ENCODE data around the gene ITM2B. TPM values are rescaled to one million over a fixed set of nuclear protein-coding genes. Genes with fewer than 3 reads are reported as not detected.

Gene ITM2B
- total and polyA plus RNA-seq, 11 donors: 255 to 772 (median 489) TPM

GRCh38 chr13:48266701-48267639 lies 34.0 kb downstream of the ITM2B start:
- intact Hi-C loops (cut with DNase I): no loop called here
- no peak for TF ChIP-seq POLR2A (IDR thresholded peaks at IDR 0.05)
- TF ChIP-seq, protein P1, sequence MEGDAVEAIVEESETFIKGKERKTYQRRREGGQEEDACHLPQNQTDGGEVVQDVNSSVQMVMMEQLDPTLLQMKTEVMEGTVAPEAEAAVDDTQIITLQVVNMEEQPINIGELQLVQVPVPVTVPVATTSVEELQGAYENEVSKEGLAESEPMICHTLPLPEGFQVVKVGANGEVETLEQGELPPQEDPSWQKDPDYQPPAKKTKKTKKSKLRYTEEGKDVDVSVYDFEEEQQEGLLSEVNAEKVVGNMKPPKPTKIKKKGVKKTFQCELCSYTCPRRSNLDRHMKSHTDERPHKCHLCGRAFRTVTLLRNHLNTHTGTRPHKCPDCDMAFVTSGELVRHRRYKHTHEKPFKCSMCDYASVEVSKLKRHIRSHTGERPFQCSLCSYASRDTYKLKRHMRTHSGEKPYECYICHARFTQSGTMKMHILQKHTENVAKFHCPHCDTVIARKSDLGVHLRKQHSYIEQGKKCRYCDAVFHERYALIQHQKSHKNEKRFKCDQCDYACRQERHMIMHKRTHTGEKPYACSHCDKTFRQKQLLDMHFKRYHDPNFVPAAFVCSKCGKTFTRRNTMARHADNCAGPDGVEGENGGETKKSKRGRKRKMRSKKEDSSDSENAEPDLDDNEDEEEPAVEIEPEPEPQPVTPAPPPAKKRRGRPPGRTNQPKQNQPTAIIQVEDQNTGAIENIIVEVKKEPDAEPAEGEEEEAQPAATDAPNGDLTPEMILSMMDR (IDR thresholded peaks at IDR 0.05): no peak
- H3K36me3 ChIP-seq: peaks cover 0 to 95% (median 71%) of the 10 kb centered on the region in 9 donors
- no peaks in the 10 kb centered on the region for H3K9me3 ChIP-seq
- H3K27me3 ChIP-seq: no peaks in the 10 kb centered on the region
- H3K4me1 ChIP-seq: peaks cover 0 to 34% (median 8%) of the 10 kb centered on the region in 12 donors
- DNase-seq (no peak), ATAC-seq (no peak)
- 78 to 95% (median 89%) methylated on average over 2 of the region's 2 CpGs for WGBS, 4 donors
- no peak overlapping the region for H3K4me3 ChIP-seq
- H3K27ac ChIP-seq: peak overlapping the region in 1 of 12 donors; percentile 5

- WGBS, 4 donors: 88 to 97% (median 92%) methylated on average over 4 of the region's 4 CpGs
- DNase-seq (no peak), ATAC-seq (no peak)
- intact Hi-C loops (cut with DNase I): no loop called here
- H3K27ac ChIP-seq: no peak overlapping the region
- no peak overlapping the region for H3K4me3 ChIP-seq
- TF ChIP-seq POLR2A (IDR thresholded peaks at IDR 0.05): no peak
- TF ChIP-seq, protein P1 (IDR thresholded peaks at IDR 0.05): no peak
- H3K36me3 ChIP-seq: peaks cover 0 to 89% (median 62%) of the 10 kb centered on the region in 9 donors
- H3K4me1 ChIP-seq: peaks cover 0 to 26% (median 8%) of the 10 kb centered on the region in 12 donors
- no peaks in the 10 kb centered on the region for H3K27me3 ChIP-seq
- H3K9me3 ChIP-seq: no peaks in the 10 kb centered on the region
These were observed 35.0 kb downstream of the ITM2B start for GRCh38 chr13:48268019-48268418.

GRCh38 chr13:48273346-48273745 lies 40.3 kb downstream of the ITM2B start:
- 77 to 86% (median 83%) methylated on average over 4 of the region's 4 CpGs for WGBS, 4 donors

DNA sequence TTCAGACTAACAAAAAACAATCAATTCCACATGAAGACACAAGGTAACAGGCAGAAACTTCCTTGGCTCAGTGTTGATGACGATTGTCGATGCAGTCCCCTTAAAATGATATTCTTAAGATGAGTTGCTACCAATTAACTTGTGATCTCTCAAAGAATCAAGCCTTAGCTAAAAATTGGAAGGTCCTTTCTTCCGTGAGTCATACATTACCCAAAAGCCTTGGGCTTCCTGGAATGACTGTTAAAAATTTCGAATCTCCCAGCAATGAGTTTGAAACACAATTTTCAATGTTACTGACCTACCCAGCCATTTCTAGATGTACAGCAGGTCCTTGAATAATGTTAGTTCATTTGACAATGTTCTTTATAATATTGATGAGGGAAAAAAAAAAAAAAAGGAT lies 42.5 kb downstream of the ITM2B start:
- WGBS, 4 donors: 87 to 92% (median 90%) methylated on average over 4 of the region's 4 CpGs
- DNase-seq: no peak
- ATAC-seq: no peak

More at GRCh38 chr13:48273346-48273745, 40.3 kb downstream of the ITM2B start:
- ATAC-seq (no peak), DNase-seq (no peak)
- intact Hi-C loops (cut with DNase I): no loop called here
- Histone ChIP-seq H3K4me3 (no peak overlapping the region), H3K9me3 (no peaks in the 10 kb centered on the region), H3K4me1 (peaks cover 0 to 4% (median 0%) of the 10 kb centered on the region in 12 donors), H3K27ac (no peak overlapping the region), H3K27me3 (no peaks in the 10 kb centered on the region), H3K36me3 (peaks cover 0 to 49% (median 32%) of the 10 kb centered on the region in 9 donors)
- TF ChIP-seq POLR2A (IDR thresholded peaks at IDR 0.05): no peak
- TF ChIP-seq, protein P1 (IDR thresholded peaks at IDR 0.05): no peak

More for the DNA sequence above, 42.5 kb downstream of the ITM2B start:
- Histone ChIP-seq H3K4me3 (no peak overlapping the region), H3K27ac (no peak overlapping the region), H3K36me3 (peaks cover 0 to 31% (median 11%) of the 10 kb centered on the region in 9 donors), H3K9me3 (no peaks in the 10 kb centered on the region), H3K27me3 (no peaks in the 10 kb centered on the region), H3K4me1 (peaks cover 0 to 9% (median 0%) of the 10 kb centered on the region in 12 donors)
- TF ChIP-seq, protein P1 (IDR thresholded peaks at IDR 0.05): no peak
- no peak for TF ChIP-seq POLR2A (IDR thresholded peaks at IDR 0.05)
- intact Hi-C loops (cut with DNase I): no loop called here
